Trophoblast cell (in vitro differentiated cells and primary cell): Measurements from ENCODE around the gene SUDS3.
A peak's percentile ranks its signal among the peaks of the same experiment; 100 is the strongest.

ENCODE experiments used
- DNase-seq, 2 donors: peaks; one replicate each; pipeline ENCODE4 v3.0.0-alpha.2; 2016
- H2AFZ ChIP-seq: 2 replicates; pipeline ENCODE4 v1.6.1; 2013; ENCODE audit warnings: low read length, moderate library complexity, mild to moderate bottlenecking; ENCODE audit not compliant: insufficient read depth, poor library complexity
- H2AK5ac ChIP-seq: 2 replicates; pipeline ENCODE4 v1.6.1; 2013; ENCODE audit warnings: mild to moderate bottlenecking, low read length
- H2BK120ac ChIP-seq: 2 replicates; pipeline ENCODE4 v1.6.1; 2013; ENCODE audit warnings: low read length, mild to moderate bottlenecking, moderate library complexity; ENCODE audit not compliant: insufficient read depth, poor library complexity
- H2BK12ac ChIP-seq: 2 replicates; pipeline ENCODE4 v1.6.1; 2013; ENCODE audit warnings: mild to moderate bottlenecking, low read length, moderate library complexity
- H2BK5ac ChIP-seq: 2 replicates; pipeline ENCODE4 v1.6.1; 2013; ENCODE audit warnings: low read length, low read depth, moderate library complexity, mild to moderate bottlenecking; ENCODE audit not compliant: poor library complexity
- H3K14ac ChIP-seq: 2 replicates; pipeline ENCODE4 v1.6.1; 2013; ENCODE audit warnings: mild to moderate bottlenecking, low read length
- H3K18ac ChIP-seq: 2 replicates; pipeline ENCODE4 v1.6.1; 2013; ENCODE audit warnings: mild to moderate bottlenecking, low read length
- H3K23ac ChIP-seq: 2 replicates; pipeline ENCODE4 v1.6.1; 2013; ENCODE audit warnings: low read length
- H3K27ac ChIP-seq: 2 replicates; pipeline ENCODE4 v1.5.1; 2013; ENCODE audit warnings: low read depth, mild to moderate bottlenecking, inconsistent platforms, low read length, moderate library complexity
- H3K27me3 ChIP-seq: 2 replicates; pipeline ENCODE4 v1.6.1; 2013; ENCODE audit warnings: inconsistent platforms, mild to moderate bottlenecking, low read length, moderate library complexity; ENCODE audit not compliant: insufficient read depth
- H3K36me3 ChIP-seq, 2 experiments: 1 replicate in 1 of 2; 2 replicates in 1 of 2; pipeline ENCODE4 v1.6.1; 2013; ENCODE audit warnings: low read length in 2 of 2, mild to moderate bottlenecking in 2 of 2, moderate library complexity in 1 of 2; ENCODE audit not compliant: insufficient read depth in 2 of 2, control insufficient read depth in 1 of 2
- H3K4ac ChIP-seq: 2 replicates; pipeline ENCODE4 v1.6.1; 2013; ENCODE audit warnings: low read depth, mild to moderate bottlenecking, low read length, moderate library complexity
- H3K4me1 ChIP-seq, 2 experiments: 1 replicate in 1 of 2; 2 replicates in 1 of 2; pipeline ENCODE4 v1.6.1; 2013; ENCODE audit warnings: low read length in 2 of 2, mild to moderate bottlenecking in 2 of 2, moderate library complexity in 1 of 2; ENCODE audit not compliant: insufficient read depth in 2 of 2, control insufficient read depth in 1 of 2
- H3K4me2 ChIP-seq: 2 replicates; pipeline ENCODE4 v1.6.1; 2013; ENCODE audit warnings: inconsistent platforms, mild to moderate bottlenecking, low read length, moderate library complexity
- H3K4me3 ChIP-seq: 2 replicates; pipeline ENCODE4 v1.5.1; 2013; ENCODE audit warnings: mild to moderate bottlenecking, low read depth, low read length, inconsistent platforms
- H3K79me1 ChIP-seq: one replicate; pipeline ENCODE4 v1.6.1; 2013; ENCODE audit warnings: low read length
- H3K79me2 ChIP-seq: 2 replicates; pipeline ENCODE4 v1.6.1; 2013; ENCODE audit warnings: low read length, mild to moderate bottlenecking; ENCODE audit not compliant: control insufficient read depth, insufficient read depth, poor library complexity
- H3K9ac ChIP-seq: 2 replicates; pipeline ENCODE4 v1.6.1; 2013; ENCODE audit warnings: mild to moderate bottlenecking, low read length
- H3K9me3 ChIP-seq: 2 replicates; pipeline ENCODE4 v1.6.1; 2013; ENCODE audit warnings: low read depth, mild to moderate bottlenecking, control low read depth, inconsistent platforms, low read length; ENCODE audit not compliant: insufficient read depth
- H4K12ac ChIP-seq: 2 replicates; pipeline ENCODE4 v1.6.1; 2013; ENCODE audit warnings: low read depth, mild to moderate bottlenecking, low read length, moderate library complexity
- H4K8ac ChIP-seq: 2 replicates; pipeline ENCODE4 v1.6.1; 2013; ENCODE audit warnings: low read depth, mild to moderate bottlenecking, low read length, moderate library complexity
- H4K91ac ChIP-seq: one replicate; pipeline ENCODE4 v1.6.1; 2013; ENCODE audit warnings: low read depth, mild to moderate bottlenecking, low read length, moderate library complexity
- whole genome bisulfite sequencing: extraction: QIAGEN DNeasy Blood & Tissue Kit; methylation state at CpG from one replicate; pipeline ENCODE4 v1.1.7; 2013; ENCODE audit warnings: missing lambda C conversion rate; ENCODE audit not compliant: insufficient read length, insufficient coverage; ENCODE audit errors: extremely low coverage; 5-methylcytosine and 5-hydroxymethylcytosine counted together

SUDS3 gene

DNA sequence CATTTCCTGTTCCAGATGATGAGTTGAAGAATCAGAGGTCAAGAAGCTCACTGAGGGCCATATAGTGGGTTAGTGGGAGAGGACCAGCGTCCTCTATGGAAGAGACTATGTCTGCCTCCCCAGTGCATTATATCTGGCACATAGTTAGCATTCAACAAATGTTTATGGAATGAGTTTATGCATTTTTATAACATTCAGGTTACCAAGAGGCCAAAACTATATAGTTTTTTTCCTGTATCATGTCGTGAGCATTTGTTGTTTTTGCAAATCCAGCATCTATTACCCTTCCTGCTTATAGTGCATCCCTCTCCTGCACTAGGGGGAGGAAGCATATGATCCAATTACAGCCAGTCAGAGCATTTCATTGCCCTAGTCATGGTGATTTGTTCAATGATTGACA, 60.6 kb downstream of the SUDS3 start:
- Histone ChIP-seq H3K27me3 (no peaks in the 10 kb centered on the region), H3K36me3 (no peaks in the 10 kb centered on the region), H3K9me3 (no peaks in the 10 kb centered on the region), H3K4me2 (no peak overlapping the region), H4K91ac (no peak overlapping the region), H3K14ac (no peak overlapping the region), H2BK5ac (no peak overlapping the region), H3K9ac (no peak overlapping the region), H3K23ac (no peak overlapping the region), H3K4ac (no peak overlapping the region), H4K8ac (no peak overlapping the region), H3K4me1 (no peaks in the 10 kb centered on the region), H3K18ac (no peak overlapping the region), H3K79me1 (no peaks in the 10 kb centered on the region), H4K12ac (no peak overlapping the region), H2BK12ac (no peak overlapping the region), H3K27ac (no peak overlapping the region), H2AFZ (no peak overlapping the region), H2BK120ac (no peak overlapping the region), H2AK5ac (no peak overlapping the region), H3K4me3 (no peak overlapping the region), H3K79me2 (no peaks in the 10 kb centered on the region)
- peak in 1 of 2 donors; percentile 20 for DNase-seq
- no CpG with 5 or more reads among the region's 2 CpGs for WGBS

GRCh38 chr12:118439068-118439467, 62.7 kb downstream of the SUDS3 start:
- no peak for DNase-seq
- no peak overlapping the region for H3K4me3 ChIP-seq
- H3K4ac ChIP-seq: no peak overlapping the region
- no peak overlapping the region for H2AFZ ChIP-seq
- H3K79me2 ChIP-seq: no peaks in the 10 kb centered on the region
- H3K14ac ChIP-seq: no peak overlapping the region
- no peaks in the 10 kb centered on the region for H3K4me1 ChIP-seq
- H3K27ac ChIP-seq: no peak overlapping the region
- no peak overlapping the region for H4K8ac ChIP-seq
- H3K36me3 ChIP-seq: no peaks in the 10 kb centered on the region
- H3K9ac ChIP-seq: no peak overlapping the region
- H3K79me1 ChIP-seq: no peaks in the 10 kb centered on the region
- no peak overlapping the region for H3K23ac ChIP-seq
- H2AK5ac ChIP-seq: no peak overlapping the region
- H3K4me2 ChIP-seq: no peak overlapping the region
- WGBS: no CpG with 5 or more reads among the region's 3 CpGs
- H3K27me3 ChIP-seq: no peaks in the 10 kb centered on the region
- H4K91ac ChIP-seq: no peak overlapping the region
- no peak overlapping the region for H4K12ac ChIP-seq
- H3K18ac ChIP-seq: no peak overlapping the region
- H3K9me3 ChIP-seq: no peaks in the 10 kb centered on the region
- no peak overlapping the region for H2BK120ac ChIP-seq
- no peak overlapping the region for H2BK12ac ChIP-seq
- H2BK5ac ChIP-seq: no peak overlapping the region

- no peaks in the 10 kb centered on the region for H3K9me3 ChIP-seq
- H3K4me3 ChIP-seq: no peak overlapping the region
- H3K27me3 ChIP-seq: no peaks in the 10 kb centered on the region
- H4K91ac ChIP-seq: no peak overlapping the region
- peak in 1 of 2 donors; percentile 4 for DNase-seq
- H3K9ac ChIP-seq: no peak overlapping the region
- no peaks in the 10 kb centered on the region for H3K4me1 ChIP-seq
- H4K8ac ChIP-seq: no peak overlapping the region
- no peak overlapping the region for H2AFZ ChIP-seq
- no peak overlapping the region for H2AK5ac ChIP-seq
- H3K27ac ChIP-seq: no peak overlapping the region
- no peak overlapping the region for H2BK12ac ChIP-seq
- no peak overlapping the region for H3K14ac ChIP-seq
- H3K4me2 ChIP-seq: no peak overlapping the region
- WGBS: no CpG with 5 or more reads among the region's 4 CpGs
- no peak overlapping the region for H3K18ac ChIP-seq
- no peak overlapping the region for H4K12ac ChIP-seq
- H3K36me3 ChIP-seq: no peaks in the 10 kb centered on the region
- no peak overlapping the region for H2BK5ac ChIP-seq
- H3K79me2 ChIP-seq: no peaks in the 10 kb centered on the region
- no peak overlapping the region for H3K23ac ChIP-seq
- no peak overlapping the region for H2BK120ac ChIP-seq
- no peaks in the 10 kb centered on the region for H3K79me1 ChIP-seq
- H3K4ac ChIP-seq: no peak overlapping the region
Measured at GRCh38 chr12:118446247-118446646, 69.9 kb downstream of the SUDS3 start.

GRCh38 chr12:118447181-118447580, 70.8 kb downstream of the SUDS3 start:
- Histone ChIP-seq H3K79me2 (no peaks in the 10 kb centered on the region), H3K4me2 (no peak overlapping the region), H3K79me1 (no peaks in the 10 kb centered on the region), H3K23ac (no peak overlapping the region), H4K91ac (no peak overlapping the region), H4K8ac (no peak overlapping the region), H3K14ac (no peak overlapping the region), H3K4me1 (no peaks in the 10 kb centered on the region), H2BK120ac (no peak overlapping the region), H2BK12ac (no peak overlapping the region), H3K9ac (no peak overlapping the region), H3K27me3 (no peaks in the 10 kb centered on the region), H2AK5ac (no peak overlapping the region), H4K12ac (no peak overlapping the region), H3K4me3 (no peak overlapping the region), H2AFZ (no peak overlapping the region), H3K9me3 (no peaks in the 10 kb centered on the region), H3K4ac (no peak overlapping the region), H3K18ac (no peak overlapping the region), H3K27ac (no peak overlapping the region), H2BK5ac (no peak overlapping the region), H3K36me3 (no peaks in the 10 kb centered on the region)
- no peak for DNase-seq
- no CpG with 5 or more reads among the region's 4 CpGs for WGBS
